H1 (cell line): ENCODE results near the gene VSIG2. TPM values are rescaled to one million over a fixed set of nuclear protein-coding genes. Genes with fewer than 3 reads are reported as not detected.

Source experiments
- ATF2 ChIP-seq: IDR thresholded peaks from 2 replicates; pipeline ENCODE4 v1.6.1; 2012; ENCODE audit warnings: low read length, inconsistent platforms
- CHD1 ChIP-seq: IDR thresholded peaks from 2 replicates; pipeline ENCODE4 v1.6.1; 2012; ENCODE audit warnings: low read depth, low read length, improper control_type of control experiment
- CHD2 ChIP-seq: IDR thresholded peaks from 2 replicates; pipeline ENCODE4 v1.6.1; 2012; ENCODE audit warnings: low read length, improper control_type of control experiment
- JUN ChIP-seq: IDR thresholded peaks from 2 replicates; pipeline ENCODE4 v1.6.1; 2011; ENCODE audit warnings: low read depth, mild to moderate bottlenecking, improper control_type of control experiment, low read length
- RXRA ChIP-seq: IDR thresholded peaks from 2 replicates; pipeline ENCODE4 v1.6.1; 2011; ENCODE audit warnings: low read depth, mild to moderate bottlenecking, low read length, moderate library complexity; ENCODE audit not compliant: insufficient read depth
- SIRT6 ChIP-seq: IDR thresholded peaks from one replicate; pipeline ENCODE4 v1.7.1; 2012; ENCODE audit warnings: low read length, inconsistent platforms
- SP2 ChIP-seq: IDR thresholded peaks from 2 replicates; pipeline ENCODE4 v1.6.1; 2012; ENCODE audit warnings: mild to moderate bottlenecking, low read length, inconsistent platforms
- TEAD4 ChIP-seq: IDR thresholded peaks from 2 replicates; pipeline ENCODE4 v1.6.1; 2012; ENCODE audit warnings: low read depth, low read length, inconsistent platforms, mixed read lengths
- polyA plus RNA-seq, 7 experiments: library from polyadenylated mRNA; depleted of rRNA in 3 of 7; stranded (reverse) in 5 of 7; unstranded in 2 of 7; fragments of >200 nt in 5 of 7; fragments of 200-250 nt in 2 of 7; gene quantifications; 1 replicate in 5 of 7; 2 replicates in 1 of 7; 4 replicates in 1 of 7; pipeline versions ENCODE4 v1.2.1 to v1.2.3, GENCODE V29; 2011 to 2013; ENCODE audit warnings: missing spikeins in 2 of 7, mixed read lengths in 2 of 7
- total RNA-seq: library from RNA; stranded (reverse); fragmentation: NEBNext Ultra II Directional; extraction: Animal tissue kit (Norgen Biotek cat#: 25700); gene quantifications from 2 replicates; pipeline ENCODE4 v1.2.1, GENCODE V29; 2021

VSIG2 gene
- total and polyA plus RNA-seq, 2 of the 8 experiments (the other 6 are each of a cell fraction or from before 2014, with no cell fraction given), result 0.18 TPM; not detected in 1

- TF ChIP-seq RXRA, result no peak
- TF ChIP-seq CHD2, result no peak
- TF ChIP-seq SP2, result no peak
- TF ChIP-seq SIRT6, result no peak
- no peak for TF ChIP-seq ATF2
- no peak for TF ChIP-seq CHD1
- no peak for TF ChIP-seq TEAD4
- TF ChIP-seq JUN, result no peak
These were observed 39.7 kb upstream of the VSIG2 start (continued) for GRCh38 chr11:124791626-124792341.
